ENCODE measurements around the gene PPIP5K2. TPM values are rescaled to one million over a fixed set of nuclear protein-coding genes. Genes with fewer than 3 reads are reported as not detected.

PPIP5K2 gene
- total and polyA plus RNA-seq, 2 donors (not counting 3 experiments of a cell fraction or from before 2014, with no cell fraction given) = 20.8 to 69.4 TPM

- dilution Hi-C loops (cut with MboI; ENCODE audit: extremely low pct_ligation_motif_present, low sequenced_read_pairs) = no loop called here
Observed at GRCh38 chr5:103094737-103095136, 25.4 kb upstream of the PPIP5K2 start.

More at GRCh38 chr5:103094737-103095136, 25.4 kb upstream of the PPIP5K2 start:
- BruUV-seq (replicated peaks) = no TSS peak
- Histone ChIP-seq H3K9me3 (replicated peaks; ENCODE audit: control insufficient read depth, insufficient read depth, low read length) (no peaks in the 10 kb centered on the region), H4K20me1 (replicated peaks; ENCODE audit: control insufficient read depth, extremely low read depth, insufficient read depth, low read length) (no peaks in the 10 kb centered on the region), H3K4me3 (replicated peaks in 1 of 3; ENCODE audit: insufficient read depth in 1 of 3, low read depth in 1 of 3, low read length in 3 of 3) (no peak overlapping the region), H3K4me2 (ENCODE audit: insufficient read depth, low read length) (no peak overlapping the region), H3K27me3 (ENCODE audit: control insufficient read depth in 2 of 2, insufficient read depth in 2 of 2, low read length in 2 of 2) (no peaks in the 10 kb centered on the region), H3K9ac (replicated peaks; ENCODE audit: extremely low read depth, insufficient read depth, low read length) (no peak overlapping the region), H3K79me2 (ENCODE audit: control insufficient read depth, insufficient read depth, low read length) (no peaks in the 10 kb centered on the region), H3K9me1 (replicated peaks; ENCODE audit: control insufficient read depth, extremely low read depth, insufficient read depth, low read length) (no peaks in the 10 kb centered on the region), H3K4me1 (ENCODE audit: control insufficient read depth, extremely low read depth, insufficient read depth, low read length) (no peaks in the 10 kb centered on the region), H2AFZ (ENCODE audit: low read depth, low read length) (no peak overlapping the region), H3K27ac (ENCODE audit: insufficient read depth, low read depth, low read length) (no peak overlapping the region), H3K36me3 (ENCODE audit: control insufficient read depth in 2 of 2, extremely low read depth in 1 of 2, insufficient read depth in 2 of 2, low read length in 2 of 2) (no peaks in the 10 kb centered on the region)
- intact Hi-C loops (cut with micrococcal nuclease) = no loop called here
- ChIA-PET POLR2A (no interaction called here), CTCF (interaction anchor here (0.8 kb wide), 1 partner anchor 9 kb away, joined by 3 read pairs; no protein-coding TSS in a partner anchor)
- FAIRE-seq = no peak
- DNase-seq (ENCODE audit: low read depth, low spot score) = no peak
- TF ChIP-seq POLR2AphosphoS5 (IDR thresholded peaks at IDR 0.05; ENCODE audit: insufficient read depth, low read depth, low read length) (no peak), CTCF (IDR thresholded peaks at IDR 0.05; ENCODE audit: extremely low read depth in 1 of 2, insufficient read depth in 1 of 2, low read depth in 1 of 2, low read length in 2 of 2) (no peak), EZH2 (IDR thresholded peaks at IDR 0.05; ENCODE audit: borderline replicate concordance, low read depth, low read length, severe bottlenecking) (no peak), MYC (IDR thresholded peaks at IDR 0.05; ENCODE audit: low read depth, low read length) (no peak), GATA2 (IDR thresholded peaks at IDR 0.05; ENCODE audit: insufficient read depth, insufficient read length, low read depth, low read length) (no peak), FOS (IDR thresholded peaks at IDR 0.05; ENCODE audit: borderline replicate concordance, insufficient read depth, low read length) (no peak), MAX (IDR thresholded peaks at IDR 0.05; ENCODE audit: insufficient read depth, insufficient read length) (no peak), POLR2A (IDR thresholded peaks at IDR 0.05; ENCODE audit: low read depth, low read length) (no peak), JUN (IDR thresholded peaks at IDR 0.05; ENCODE audit: borderline replicate concordance, insufficient read depth, insufficient read length, low read depth) (no peak)
